NCI-H2171 treated with DMSO at 0.1 percent for 48 hours (cell line): ENCODE data around the gene AMZ1.

Experiments
- DNase-seq: peaks from one replicate; lab custom pipeline; 2025; lab: John Stamatoyannopoulos, UW

Gene AMZ1

DNA sequence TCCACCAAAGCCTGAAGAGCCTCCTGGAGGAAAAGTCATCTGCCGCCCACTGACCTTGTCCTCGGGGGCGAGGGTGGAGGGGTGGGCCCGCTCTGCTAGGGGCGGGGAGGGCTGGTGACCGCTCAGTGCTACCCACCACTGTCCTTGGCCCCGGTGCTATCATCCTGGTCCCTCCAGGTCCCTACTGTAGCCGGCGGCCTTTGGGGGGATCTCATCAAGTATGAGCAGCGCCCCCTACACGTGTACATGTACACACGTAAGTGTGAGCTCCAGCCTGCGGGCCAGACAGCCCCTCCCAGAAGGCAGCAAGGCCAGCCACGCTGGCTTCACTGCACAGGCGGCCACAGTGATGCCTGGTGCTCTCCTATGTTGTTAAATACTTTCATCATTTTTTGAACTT lies 36.7 kb upstream of the AMZ1 start:
- DNase-seq: no peak

DNA sequence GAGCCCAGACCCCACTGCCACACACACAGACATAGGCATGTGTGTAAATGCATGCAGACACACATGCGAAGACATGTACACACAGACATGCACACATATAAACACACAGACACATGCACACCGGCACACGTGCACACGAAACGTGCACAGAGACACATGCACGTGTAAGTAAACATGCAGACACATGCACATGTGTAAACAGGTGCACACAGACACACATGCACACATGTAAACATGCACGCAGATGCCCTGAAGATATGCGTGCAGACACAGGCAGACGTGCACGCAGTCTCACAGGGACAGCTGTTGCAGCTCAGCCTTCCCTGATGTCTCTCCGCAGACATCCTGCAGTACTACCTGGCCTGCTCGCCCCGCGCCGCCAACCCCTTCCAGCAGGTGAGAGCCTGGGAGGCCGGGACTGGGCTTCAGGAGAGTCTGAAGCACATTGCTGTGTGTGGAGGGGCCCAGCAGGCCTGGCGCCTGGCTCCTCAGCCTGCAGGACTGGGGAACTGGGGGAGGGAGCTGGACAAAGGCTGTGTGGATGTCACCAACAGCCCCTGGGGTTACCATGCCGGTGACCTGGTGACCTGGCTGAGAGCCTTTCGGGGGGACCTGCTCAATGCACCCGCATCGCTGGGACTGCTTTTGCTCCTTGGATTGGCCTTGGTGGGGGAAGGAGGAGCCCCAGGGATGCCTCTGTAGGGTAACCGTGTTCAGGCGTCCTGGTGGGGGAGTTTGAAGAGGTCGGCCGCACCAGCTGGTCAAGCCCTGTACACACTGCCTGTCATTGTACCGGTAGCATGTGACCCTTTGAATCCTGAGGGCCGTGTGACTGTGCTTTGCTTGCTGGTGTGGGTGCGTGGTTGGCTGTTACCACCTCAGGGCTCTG lies 35.9 kb upstream of the AMZ1 start:
- no peak for DNase-seq

DNA sequence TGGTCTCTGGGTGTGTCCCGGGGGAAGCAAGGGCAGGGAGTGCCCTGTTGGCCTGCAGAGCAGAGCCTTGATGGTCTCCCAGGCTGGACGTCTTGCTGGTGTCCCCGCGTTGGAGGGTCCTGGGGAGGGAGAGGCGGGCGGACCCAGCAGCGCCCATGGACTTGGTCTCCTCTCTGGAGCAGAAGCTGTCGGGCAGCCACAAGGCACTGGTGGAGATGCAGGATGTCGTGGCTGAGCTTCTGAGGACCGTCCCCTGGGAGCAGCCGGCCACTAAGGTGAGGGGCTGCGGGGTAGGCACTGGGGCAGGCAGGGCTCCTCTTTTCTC lies 35.3 kb upstream of the AMZ1 start:
- DNase-seq: no peak

DNA sequence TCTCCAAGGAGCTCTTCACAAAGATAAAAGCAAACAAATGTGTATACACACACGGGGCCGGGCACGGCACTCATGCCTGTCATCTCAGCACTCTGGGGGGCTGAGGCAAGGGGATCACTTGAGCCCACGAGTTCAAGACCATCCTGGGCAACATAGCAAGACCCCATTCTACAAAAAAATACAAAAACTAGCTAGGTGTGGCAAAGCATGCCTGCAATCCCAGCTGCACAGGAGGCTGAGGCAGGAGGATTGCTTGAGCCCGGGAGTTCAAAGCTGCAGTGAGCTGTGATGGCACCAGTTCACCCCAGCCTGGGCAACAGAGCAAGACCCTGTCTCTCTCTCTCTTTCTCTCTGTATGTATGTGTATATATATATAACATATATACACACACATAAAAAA lies 33.9 kb upstream of the AMZ1 start:
- no peak for DNase-seq

DNA sequence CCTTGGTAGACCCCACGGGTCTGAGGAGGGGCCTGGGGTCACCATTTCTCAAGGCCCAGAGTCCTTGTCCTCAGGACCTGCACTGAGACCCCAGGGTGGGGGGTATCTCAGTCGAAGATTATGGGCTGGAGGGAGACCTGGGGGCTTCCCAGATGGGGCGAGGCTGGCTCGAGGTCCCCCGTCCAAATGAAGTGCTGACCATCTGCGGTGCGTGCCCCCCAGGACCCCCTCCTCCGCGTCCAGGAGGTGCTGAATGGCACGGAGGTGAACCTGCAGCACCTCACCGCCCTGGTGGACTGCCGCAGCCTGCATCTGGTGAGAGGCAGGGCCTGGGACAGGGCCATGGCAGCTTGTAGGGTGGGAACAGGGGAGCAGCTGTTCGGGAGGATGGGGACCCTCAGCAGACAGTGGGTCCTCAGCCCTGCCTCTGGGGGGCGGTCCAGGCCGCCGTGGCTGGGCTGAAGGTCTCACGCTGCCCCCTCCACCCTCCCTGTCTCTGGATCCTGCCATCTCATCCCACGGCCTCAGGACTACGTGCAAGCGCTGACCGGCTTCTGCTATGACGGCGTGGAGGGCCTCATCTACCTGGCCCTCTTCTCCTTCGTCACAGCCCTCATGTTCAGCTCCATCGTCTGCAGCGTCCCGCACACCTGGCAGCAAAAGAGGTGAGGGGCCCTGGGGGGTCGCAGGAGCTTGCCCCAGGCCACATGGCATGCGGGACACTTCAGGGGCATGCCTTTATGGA lies 32.0 kb upstream of the AMZ1 start:
- no peak for DNase-seq

DNA sequence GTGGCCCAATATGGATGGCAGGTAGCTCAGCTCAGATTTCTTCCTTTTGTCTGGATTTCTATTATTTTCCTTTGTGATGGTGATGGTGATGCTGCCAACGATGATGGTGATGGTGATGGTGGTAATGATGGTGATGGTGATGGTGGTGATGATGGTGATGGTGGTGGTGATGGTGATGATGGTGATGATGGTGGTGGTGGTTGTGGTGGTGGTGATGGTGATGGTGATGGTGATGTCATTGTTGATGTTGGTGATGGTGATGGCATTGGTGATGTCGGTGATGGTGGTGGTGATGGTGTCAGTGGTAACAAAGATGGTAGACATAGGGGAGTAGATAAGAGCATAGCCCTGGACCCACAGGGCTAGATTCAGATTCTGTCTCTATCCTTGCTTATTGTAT lies 30.8 kb upstream of the AMZ1 start:
- no peak for DNase-seq

DNA sequence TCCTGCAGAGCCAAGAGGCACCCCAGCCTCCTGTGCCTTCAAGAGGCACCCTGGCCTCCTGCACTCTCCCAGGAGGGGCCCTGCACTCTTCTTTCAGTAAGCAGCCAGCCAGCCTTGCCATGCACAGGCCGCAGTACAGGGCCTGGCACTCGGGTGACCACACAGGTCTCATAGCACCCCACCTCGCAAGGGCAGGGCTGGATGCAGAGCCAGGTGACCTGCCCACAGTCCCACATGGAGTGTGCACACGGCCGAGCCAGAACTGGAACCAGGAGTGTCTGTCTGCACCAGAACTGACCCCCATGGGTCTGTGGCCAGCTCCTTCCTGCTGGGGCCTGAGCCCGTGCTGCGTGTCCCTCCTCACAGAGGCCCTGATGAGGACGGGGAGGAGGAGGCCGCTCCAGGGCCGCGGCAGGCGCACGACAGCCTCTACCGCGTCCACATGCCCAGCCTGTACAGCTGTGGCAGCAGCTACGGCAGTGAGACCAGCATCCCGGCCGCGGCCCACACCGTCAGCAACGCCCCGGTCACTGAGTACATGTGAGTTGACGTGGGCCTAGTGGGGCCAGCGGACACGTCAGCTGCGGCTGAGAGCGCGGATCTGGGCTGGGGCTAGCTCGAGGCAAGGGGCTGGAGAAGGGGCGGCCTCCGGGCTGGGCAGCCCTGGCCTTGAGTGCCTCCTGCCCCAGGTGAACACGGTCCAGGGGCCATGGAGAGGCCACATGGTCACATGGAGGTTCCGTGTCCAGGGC lies 29.9 kb upstream of the AMZ1 start:
- DNase-seq: no peak

DNA sequence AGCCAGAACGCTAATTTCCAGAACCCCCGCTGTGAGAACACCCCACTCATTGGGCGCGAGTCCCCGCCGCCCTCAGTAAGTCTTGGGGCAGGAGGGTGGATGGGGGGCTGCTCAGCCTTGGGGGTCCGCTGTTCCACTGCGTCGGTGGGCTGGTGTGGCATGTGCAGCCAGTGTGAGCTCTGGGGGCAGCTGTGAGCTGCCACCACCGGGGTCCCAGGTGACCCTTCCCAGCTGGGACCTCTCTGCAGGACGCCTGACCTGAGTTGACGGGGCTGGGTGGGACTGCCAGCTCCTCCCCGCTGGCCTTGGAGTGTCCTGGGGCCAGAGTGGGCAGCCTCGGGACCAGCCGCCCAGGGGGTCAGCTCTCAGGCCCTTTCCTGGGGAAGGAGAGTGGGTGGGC lies 29.1 kb upstream of the AMZ1 start:
- no peak for DNase-seq

DNA sequence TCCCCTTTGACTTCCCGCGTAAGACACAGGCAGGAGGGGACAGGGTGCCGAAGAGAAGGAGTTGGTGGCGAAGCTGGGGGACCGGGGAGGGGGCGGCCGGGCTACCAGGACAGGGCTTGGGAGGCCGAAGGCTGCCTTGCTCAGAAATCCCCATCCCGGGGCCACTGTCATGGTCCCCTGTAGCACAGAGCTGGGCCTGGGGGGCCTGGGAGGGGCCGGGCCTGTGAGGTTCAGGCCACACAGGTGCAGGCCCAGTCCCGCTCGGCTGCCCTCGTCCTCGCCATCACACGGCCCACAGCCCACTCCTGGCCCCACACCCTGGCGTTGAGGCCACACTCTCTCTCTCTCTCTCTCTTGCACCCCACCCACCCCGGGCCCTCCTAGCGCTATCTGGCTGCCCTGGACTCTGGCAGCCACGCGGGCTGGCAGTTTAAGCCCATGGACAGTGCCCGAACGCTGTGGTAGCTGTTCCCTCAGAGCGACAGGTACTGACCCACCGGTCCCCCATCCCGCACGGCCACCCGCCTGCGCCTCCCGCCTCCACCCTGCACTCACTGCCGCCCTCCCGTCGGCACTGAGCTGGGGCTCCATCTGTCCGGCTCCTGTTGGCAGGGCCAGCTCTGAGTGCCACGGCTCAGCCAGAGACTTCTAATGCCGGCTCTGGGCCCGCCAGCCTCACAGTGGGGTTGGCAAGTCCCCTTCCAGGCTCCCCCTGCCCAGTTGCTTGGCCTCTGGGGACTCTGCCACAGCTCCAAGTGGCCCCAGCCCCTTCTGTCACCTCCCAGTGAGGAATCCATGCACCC lies 28.2 kb upstream of the AMZ1 start:
- DNase-seq: no peak

DNA sequence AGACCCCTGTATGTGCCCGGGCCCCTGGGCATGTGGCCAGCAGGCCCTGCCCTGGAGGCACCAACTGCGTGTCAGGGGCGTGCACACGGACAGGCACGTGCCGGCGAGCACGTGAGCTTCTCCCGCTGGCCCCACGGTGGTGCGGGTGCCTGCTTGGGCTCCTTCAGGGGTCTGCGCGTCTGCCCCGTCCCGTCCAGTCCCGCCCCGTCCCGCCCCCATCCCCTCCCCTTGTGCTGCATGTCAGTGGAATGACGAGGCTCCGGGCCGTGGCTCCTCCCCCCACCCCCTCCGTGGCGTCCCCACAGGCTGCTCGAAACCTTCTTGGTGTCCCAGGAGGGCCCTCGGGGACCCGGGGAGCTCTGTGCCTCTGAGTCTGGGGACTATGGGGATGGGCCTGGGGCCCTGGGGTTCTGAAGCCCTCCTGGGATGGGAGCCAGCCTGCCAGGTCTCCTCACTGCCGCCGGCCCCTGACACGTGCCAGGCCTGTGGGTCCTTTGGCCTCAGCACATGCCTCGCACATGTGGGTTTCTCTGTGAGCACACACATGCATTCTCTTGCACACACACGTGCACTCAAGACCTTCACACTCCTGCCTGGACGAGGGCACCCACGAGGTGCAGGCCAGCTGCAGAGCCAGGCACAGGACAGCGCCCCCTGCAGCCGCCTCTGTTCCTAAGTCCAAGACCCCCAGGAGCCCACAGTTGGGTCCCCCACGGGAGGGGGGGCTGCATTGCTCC lies 27.5 kb upstream of the AMZ1 start:
- DNase-seq: no peak

DNA sequence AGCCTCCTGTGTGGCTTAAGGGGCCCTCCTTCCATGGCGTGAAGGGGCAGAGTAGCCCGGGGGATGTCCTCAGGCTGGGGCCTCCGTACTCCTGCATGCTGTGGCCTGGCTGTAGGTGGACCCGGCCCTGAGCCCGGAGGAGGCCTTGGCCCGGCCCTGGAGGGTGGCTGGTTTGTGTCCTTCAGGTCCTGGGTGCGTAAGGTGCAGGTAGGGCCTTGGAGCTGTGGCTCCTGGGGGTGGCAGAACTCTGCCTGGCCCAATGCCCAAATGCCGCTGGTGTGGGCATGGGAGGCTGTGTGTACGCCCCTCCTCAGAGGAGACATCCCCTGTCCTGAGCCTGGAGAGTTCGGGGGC lies 26.9 kb upstream of the AMZ1 start:
- no peak for DNase-seq

DNA sequence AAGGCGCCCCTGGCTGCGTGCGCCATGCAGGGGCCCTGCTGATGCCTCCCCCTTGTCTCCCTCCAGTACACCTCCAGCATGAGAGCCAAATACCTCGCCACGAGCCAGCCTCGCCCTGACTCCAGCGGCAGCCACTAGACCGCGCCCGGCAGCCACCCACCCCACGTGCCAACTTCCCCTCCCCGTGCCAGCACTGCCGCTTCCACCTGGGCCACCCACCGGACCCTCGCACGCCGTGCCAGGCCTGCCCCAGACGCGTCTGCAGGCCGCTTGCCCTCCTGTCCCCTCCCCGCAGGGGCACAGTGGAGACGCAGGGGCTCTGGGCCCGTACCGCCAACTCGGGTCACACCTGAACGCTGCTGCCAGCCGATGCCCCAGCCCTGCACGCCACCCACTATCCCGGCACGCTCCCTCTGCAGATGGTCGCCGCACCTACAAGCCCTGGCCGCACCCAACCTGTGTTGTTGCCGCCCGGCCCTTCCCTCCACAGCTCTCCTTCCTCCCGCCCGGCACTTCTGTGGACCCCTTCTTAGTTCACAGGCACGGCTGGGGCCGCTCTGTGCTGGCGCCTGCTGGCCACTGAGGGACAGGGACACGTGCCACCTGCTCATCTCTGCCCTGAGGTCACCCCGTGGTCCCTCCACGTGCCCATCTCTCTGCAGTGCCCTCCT lies 26.3 kb upstream of the AMZ1 start:
- DNase-seq: no peak

DNA sequence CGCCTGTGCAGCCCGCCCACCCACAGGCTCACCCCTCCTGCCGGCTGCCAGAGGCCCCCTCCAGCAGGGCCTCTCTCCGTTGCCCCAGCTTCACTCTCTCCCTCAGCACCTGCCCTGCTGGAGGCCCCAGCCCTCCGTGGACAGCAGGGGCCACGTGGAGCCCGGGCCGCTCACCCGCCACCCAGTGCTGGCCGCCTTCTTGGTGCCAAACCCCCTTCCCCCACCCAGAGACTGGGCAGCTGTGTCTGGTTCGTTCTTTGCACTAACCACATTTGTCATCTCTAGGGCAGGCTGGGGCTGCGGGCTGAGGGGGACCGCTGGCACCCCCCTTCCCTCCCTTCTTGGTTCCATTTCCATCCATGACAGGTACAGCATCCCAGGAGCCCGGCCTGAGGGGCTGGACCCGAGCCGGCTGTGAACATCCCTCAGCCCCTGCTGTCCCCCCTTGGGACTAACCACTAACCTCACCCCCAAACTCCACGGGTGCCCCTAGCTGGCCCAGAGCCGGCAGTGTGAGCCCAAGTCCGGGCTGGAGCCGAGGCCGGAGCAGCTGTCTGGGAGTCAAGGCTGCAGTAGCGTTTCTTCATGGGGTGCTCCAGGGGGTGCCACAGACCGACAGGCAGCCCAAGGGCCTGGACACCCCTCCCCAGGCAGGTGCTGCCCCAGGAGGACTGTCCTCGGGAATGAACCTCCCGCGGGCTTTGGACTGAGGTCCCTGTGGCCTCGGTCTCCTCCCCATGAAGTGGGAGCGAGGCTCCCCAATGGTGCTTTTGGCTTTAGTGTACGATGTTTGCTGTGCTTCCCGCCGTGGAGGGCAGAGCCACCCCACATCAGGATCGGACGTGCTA lies 25.5 kb upstream of the AMZ1 start:
- no peak for DNase-seq

DNA sequence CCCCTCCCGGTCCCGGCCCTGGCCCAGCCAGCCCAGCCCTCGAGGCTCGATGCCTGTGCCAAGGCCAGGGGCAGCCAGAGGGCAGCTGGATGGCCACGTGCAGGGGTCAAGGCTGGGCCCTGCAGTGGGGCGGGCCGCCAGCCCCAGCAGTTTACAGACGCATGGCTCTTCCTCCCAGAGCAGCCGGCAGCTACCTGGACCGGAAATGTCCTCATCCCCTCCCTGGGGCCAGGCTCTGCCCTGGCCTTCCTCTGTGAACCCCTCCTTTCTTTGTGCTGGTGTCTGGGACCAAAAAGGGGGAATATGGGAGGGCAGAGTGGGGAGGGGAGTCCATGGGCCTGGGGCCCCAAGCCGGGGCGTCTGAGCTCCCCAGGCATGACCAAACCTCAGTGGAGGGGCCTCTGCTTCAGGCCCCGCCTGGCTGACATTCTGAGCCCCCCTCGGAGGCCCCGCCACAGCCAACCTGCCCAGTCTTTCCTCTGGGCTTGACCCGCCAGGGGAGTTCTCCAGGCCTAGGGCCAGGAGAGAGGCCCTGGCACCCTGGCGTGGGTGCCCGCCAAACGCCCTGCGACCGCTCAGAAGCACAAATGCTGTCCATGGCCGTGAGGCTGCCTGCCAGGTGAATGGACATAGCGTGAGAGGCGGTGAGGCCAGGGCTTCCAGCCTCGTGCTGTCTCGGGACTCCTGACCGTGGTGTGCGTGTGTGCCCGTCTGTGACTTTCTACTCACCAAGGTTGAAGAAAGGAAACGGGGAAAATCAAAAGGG lies 24.7 kb upstream of the AMZ1 start:
- no peak for DNase-seq

DNA sequence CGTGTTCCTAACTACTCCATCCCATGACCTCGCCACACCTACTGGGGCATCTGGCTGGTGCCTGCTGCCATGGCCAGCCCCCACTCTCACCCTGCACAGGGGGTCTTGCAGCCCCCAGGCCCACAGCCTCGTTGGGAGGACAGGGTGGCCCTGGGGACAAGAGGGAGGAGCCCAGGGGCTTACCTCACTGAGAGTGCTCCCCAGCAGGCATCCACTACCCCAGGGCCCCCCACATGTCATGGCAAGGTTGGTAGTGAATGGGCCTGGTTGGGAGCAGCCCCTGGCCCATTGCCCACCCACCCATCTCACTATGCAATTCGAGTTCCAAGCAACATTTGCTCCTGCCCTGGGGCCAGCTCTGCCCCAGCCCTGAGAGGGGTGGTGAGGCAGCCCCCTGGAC lies 24.0 kb upstream of the AMZ1 start:
- DNase-seq: no peak

DNA sequence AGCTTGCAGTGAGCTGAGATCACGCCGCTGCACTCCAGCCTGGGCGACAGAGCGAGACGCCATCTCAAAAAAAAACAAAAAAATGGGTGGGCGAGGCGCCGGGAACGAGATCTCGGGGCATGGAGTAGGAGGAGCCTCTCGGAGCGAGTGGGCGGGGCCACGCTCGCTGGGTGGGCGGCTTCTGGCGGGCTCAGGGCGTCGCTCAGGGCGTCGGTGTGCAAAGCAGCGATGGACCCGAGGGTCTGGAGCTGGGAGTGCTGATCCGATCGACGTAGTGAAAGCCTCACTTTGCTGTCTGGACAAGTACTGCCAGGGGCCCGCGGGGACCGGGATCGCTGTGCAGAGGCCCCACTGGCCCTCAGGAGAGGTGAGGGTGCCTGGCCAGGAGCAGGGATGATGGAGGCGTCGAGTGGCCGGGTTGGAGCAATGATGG lies 22.6 kb upstream of the AMZ1 start:
- peak; percentile 33 for DNase-seq

DNA sequence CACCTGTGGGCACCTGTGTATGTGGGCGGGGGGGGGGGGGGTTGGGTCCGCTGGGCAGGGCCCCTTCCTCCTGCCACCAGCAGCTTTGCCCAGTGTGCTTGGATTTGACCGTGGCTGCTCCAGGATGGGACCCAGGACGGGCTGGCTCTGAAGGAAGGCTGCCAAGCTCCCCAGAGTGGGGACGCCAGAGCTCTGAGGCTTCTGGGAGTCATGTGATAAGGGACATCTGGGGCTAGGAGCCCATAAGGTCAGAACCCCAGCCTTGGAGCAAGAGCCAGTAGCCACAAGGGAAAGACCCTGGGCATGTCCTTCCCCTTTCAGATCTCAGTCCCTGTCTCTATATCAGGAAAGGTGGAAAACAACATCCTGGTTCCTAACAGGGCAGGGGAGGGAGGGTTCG lies 21.8 kb upstream of the AMZ1 start:
- DNase-seq: no peak

DNA sequence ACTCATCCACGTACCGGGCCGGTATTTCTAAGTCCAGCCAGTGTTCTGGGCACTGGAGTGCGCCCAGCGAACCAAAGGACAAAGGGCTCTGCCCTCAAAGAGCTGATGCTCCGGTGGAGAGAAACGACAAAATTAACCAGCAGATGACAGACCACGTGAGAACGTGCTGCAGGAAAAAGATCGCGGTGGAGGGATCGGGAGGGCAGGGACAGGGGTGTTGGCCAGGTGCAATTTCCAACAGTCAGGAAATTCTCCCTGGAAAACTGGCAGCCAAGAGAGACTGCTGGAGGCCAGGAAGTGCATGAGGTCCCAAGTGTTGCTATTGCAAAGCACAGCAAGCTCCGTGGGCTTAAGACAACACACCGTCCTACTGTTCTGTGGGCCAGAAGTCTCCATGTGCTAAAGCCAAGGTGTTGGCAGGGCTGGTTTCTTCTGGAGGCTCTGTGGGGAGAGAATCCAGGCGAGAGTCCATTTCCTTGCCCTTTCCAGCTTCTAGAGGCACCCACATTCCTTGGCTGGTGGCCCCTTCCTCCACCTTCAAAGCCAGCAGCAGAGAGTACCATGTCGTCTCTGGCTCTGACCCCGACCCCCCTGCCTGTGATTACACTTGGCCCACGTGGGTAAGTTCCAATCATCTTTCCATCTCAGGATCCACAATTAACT lies 21.3 kb upstream of the AMZ1 start:
- DNase-seq: no peak

DNA sequence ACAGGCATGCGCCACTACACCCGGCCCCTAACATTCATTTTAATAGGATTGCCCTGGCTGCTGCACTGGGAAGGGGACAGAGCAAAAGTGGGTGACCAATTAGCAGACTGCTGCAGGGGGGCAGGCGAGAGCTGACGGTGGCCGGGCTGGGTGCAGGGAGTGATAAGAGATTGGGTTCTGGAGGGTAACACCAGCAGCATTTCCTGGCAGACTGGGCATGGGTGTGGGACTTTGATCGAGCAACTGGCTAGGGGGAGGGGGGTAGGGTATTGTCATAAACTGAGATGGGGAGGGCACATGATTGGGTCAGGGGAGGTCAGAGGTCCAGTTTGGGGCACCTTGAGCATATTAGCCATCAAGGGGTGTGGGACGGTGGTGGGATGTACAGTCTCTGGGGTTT lies 20.2 kb upstream of the AMZ1 start:
- no peak for DNase-seq
